ENCODE data around the gene SLC25A19.

DNA sequence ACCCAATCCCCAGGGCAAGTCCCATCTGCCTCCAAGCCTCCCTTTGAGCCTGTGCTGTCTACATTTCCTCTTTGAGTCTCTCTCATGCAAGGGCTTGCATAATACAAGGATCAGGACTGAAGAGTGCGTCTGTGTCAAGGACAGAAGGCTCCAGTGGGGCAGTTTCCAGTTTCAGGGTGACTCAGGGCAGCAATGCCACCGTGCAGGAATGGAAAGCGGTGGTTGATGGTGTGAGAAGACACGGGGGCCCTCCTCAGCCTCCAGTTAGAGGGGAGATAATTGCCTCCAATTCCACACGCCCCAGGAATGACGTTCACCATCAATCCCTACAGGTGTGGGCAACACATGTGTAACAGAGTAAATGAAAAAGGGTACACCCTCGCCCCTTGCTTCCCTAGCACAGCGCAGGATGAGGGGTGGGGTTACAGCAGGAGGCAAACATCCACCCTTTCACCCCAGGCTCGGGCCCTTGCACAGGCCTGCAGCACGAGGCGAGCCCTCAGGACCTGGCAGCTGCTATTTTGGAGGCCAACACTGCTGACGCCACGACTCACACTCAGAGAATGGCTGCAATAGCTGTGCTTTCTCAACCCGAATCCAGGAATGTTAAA lies 24.8 kb upstream of the SLC25A19 start:
- no peak for TF ChIP-seq GATA2 (IDR thresholded peaks at IDR 0.05; ENCODE audit: low read depth, low read length)
- TF ChIP-seq GATA3 (IDR thresholded peaks at IDR 0.05; ENCODE audit: low read depth, low read length) = no peak

Measured in SH-SY5Y (cell line).